Measurements from ENCODE around the gene TRPM6. TPM values are rescaled to one million over a fixed set of nuclear protein-coding genes. Genes with fewer than 3 reads are reported as not detected.

Gene TRPM6
- total RNA-seq, 3 donors from 2014 or later = 0.80 to 1.3 (median 1.2) TPM

DNA sequence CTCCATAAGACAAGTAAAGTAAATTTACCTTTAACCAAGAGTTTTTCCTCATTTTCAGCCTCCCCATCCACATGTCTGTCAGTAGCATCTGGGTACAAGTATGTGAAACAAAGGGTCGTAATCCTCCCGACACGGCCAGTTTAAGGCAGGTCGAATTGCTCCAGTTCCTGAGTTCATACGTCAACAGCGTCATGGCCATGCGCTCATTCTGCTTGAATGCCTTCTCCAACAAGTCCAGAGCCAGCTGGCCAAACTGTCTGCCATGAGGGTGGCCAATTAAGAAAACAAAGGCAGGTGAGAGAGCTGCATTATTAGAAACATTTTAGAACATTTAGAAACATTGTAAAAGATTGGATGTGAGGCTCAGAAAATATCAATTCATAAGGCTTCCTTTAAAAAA lies 87.5 kb downstream of the TRPM6 start:
- no peak for TF ChIP-seq POLR2AphosphoS5 (IDR thresholded peaks at IDR 0.05)
- TF ChIP-seq CTCF (IDR thresholded peaks at IDR 0.05) = no peak
- TF ChIP-seq POLR2A (IDR thresholded peaks at IDR 0.05) = no peak
- H3K27me3 ChIP-seq = no peaks in the 10 kb centered on the region
- H3K4me3 ChIP-seq = no peak overlapping the region
- H3K9me3 ChIP-seq = no peaks in the 10 kb centered on the region
- no peaks in the 10 kb centered on the region for H3K36me3 ChIP-seq
- intact Hi-C loops (cut with DNase I; ENCODE audit: low total_unique reads) = no loop called here
- H3K27ac ChIP-seq = no peak overlapping the region
- no peak for DNase-seq (ENCODE audit: low spot score in 2 of 2)
- H3K4me1 ChIP-seq = no peaks in the 10 kb centered on the region

GRCh38 chr9:74795803-74796202 lies 91.9 kb downstream of the TRPM6 start:
- DNase-seq (ENCODE audit: low spot score in 2 of 2) = no peak
- TF ChIP-seq POLR2AphosphoS5 (IDR thresholded peaks at IDR 0.05) (no peak), CTCF (IDR thresholded peaks at IDR 0.05) (no peak), POLR2A (IDR thresholded peaks at IDR 0.05) (no peak)
- intact Hi-C loops (cut with DNase I; ENCODE audit: low total_unique reads) = no loop called here
- H3K36me3 ChIP-seq = no peaks in the 10 kb centered on the region
- H3K9me3 ChIP-seq = no peaks in the 10 kb centered on the region
- no peaks in the 10 kb centered on the region for H3K27me3 ChIP-seq
- H3K4me3 ChIP-seq = no peak overlapping the region
- no peaks in the 10 kb centered on the region for H3K4me1 ChIP-seq
- no peak overlapping the region for H3K27ac ChIP-seq

DNA sequence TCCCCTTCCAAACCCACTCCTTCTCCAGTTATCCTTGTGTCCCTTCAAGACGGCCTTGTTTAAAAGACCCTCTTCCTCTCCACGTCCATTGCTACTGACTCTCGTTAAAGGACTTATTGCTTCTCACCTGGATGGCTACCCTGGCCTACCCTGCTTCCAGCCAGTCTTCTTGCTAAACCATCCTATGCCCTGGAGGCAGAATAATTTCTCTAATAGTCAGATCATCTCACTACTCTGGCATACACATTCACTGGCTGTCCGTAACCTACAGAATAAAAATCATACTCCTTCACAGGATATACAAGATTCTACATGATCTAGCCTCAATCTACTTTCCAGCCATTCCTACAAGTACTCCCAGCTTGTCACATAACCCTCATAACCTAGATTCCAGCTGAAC lies 92.6 kb downstream of the TRPM6 start:
- DNase-seq (ENCODE audit: low spot score in 2 of 2) = no peak
- TF ChIP-seq POLR2AphosphoS5 (IDR thresholded peaks at IDR 0.05) = no peak
- no peak for TF ChIP-seq POLR2A (IDR thresholded peaks at IDR 0.05)
- TF ChIP-seq CTCF (IDR thresholded peaks at IDR 0.05) = no peak
- intact Hi-C loops (cut with DNase I; ENCODE audit: low total_unique reads) = no loop called here
- H3K27ac ChIP-seq = no peak overlapping the region
- H3K36me3 ChIP-seq = no peaks in the 10 kb centered on the region
- no peaks in the 10 kb centered on the region for H3K27me3 ChIP-seq
- H3K9me3 ChIP-seq = no peaks in the 10 kb centered on the region
- no peak overlapping the region for H3K4me3 ChIP-seq
- no peaks in the 10 kb centered on the region for H3K4me1 ChIP-seq

- intact Hi-C loops (cut with DNase I; ENCODE audit: low total_unique reads) = no loop called here
- Histone ChIP-seq H3K27me3 (no peaks in the 10 kb centered on the region), H3K36me3 (no peaks in the 10 kb centered on the region), H3K27ac (no peak overlapping the region), H3K4me3 (no peak overlapping the region), H3K4me1 (no peaks in the 10 kb centered on the region), H3K9me3 (no peaks in the 10 kb centered on the region)
- TF ChIP-seq POLR2A (IDR thresholded peaks at IDR 0.05) (no peak), POLR2AphosphoS5 (IDR thresholded peaks at IDR 0.05) (no peak), CTCF (IDR thresholded peaks at IDR 0.05) (no peak)
- no peak for DNase-seq (ENCODE audit: low spot score in 2 of 2)
Measured at GRCh38 chr9:74784506-74784905, 103.2 kb downstream of the TRPM6 start.

- no peak for TF ChIP-seq POLR2AphosphoS5 (IDR thresholded peaks at IDR 0.05)
- Histone ChIP-seq H3K9me3 (no peaks in the 10 kb centered on the region), H3K27ac (no peak overlapping the region), H3K4me3 (no peak overlapping the region), H3K27me3 (no peaks in the 10 kb centered on the region), H3K36me3 (no peaks in the 10 kb centered on the region), H3K4me1 (no peaks in the 10 kb centered on the region)
- intact Hi-C loops (cut with DNase I; ENCODE audit: low total_unique reads) = no loop called here
- no peak for DNase-seq (ENCODE audit: low spot score in 2 of 2)
Measured at GRCh38 chr9:74783408-74783807, 104.3 kb downstream of the TRPM6 start.

All from breast epithelium (tissue), 4 donors.